Stimulated activated memory B cell treated with anti-CD40 and anti-IgM and Interleukin-4, amounts not matched to agents 10 μg/mL and 1 μg/mL and 100 μg/mL, for 72 hours (primary cell): ENCODE measurements around the gene PRSS27.

ENCODE experiments used
- ATAC-seq: fragments of 150-1000 bp; cut with Tn5 transposase; 2 replicates; pipeline ENCODE4 v1.10.0; 2021
- H3K27ac Mint-ChIP-seq: one replicate; pipeline ENCODE4 v1.8.0; 2022; ENCODE audit warnings: mild to moderate bottlenecking, mixed read lengths
- H3K27me3 Mint-ChIP-seq: one replicate; pipeline ENCODE4 v1.8.0; 2022; ENCODE audit warnings: mixed read lengths
- H3K36me3 Mint-ChIP-seq: one replicate; pipeline ENCODE4 v1.8.0; 2022; ENCODE audit warnings: mixed read lengths
- H3K4me1 Mint-ChIP-seq: one replicate; pipeline ENCODE4 v1.8.0; 2022; ENCODE audit warnings: mixed read lengths
- H3K4me3 Mint-ChIP-seq: one replicate; pipeline ENCODE4 v1.8.0; 2022; ENCODE audit warnings: mild to moderate bottlenecking, moderate library complexity, mixed read lengths
- H3K9me3 Mint-ChIP-seq: one replicate; pipeline ENCODE4 v1.8.0; 2022; ENCODE audit warnings: mixed read lengths

The PRSS27 gene

GRCh38 chr16:2710021-2710710, 9.9 kb downstream of the PRSS27 start:
- Mint-ChIP-seq H3K4me1 (peaks cover 34% of the 10 kb centered on the region), H3K27me3 (peaks cover 19% of the 10 kb centered on the region), H3K27ac (no peak overlapping the region), H3K36me3 (peaks cover 26% of the 10 kb centered on the region), H3K4me3 (no peak overlapping the region), H3K9me3 (no peaks in the 10 kb centered on the region)
- ATAC-seq = no peak

- no peak overlapping the region for H3K27ac Mint-ChIP-seq
- H3K36me3 Mint-ChIP-seq = peaks cover 30% of the 10 kb centered on the region
- peaks cover 29% of the 10 kb centered on the region for H3K4me1 Mint-ChIP-seq
- peaks cover 13% of the 10 kb centered on the region for H3K27me3 Mint-ChIP-seq
- H3K9me3 Mint-ChIP-seq = no peaks in the 10 kb centered on the region
- no peak overlapping the region for H3K4me3 Mint-ChIP-seq
- ATAC-seq = no peak
Measured at GRCh38 chr16:2709588-2709984, 10.4 kb downstream of the PRSS27 start.

GRCh38 chr16:2708955-2709587, 11.0 kb downstream of the PRSS27 start:
- Mint-ChIP-seq H3K27ac (no peak overlapping the region), H3K36me3 (peaks cover 30% of the 10 kb centered on the region), H3K9me3 (no peaks in the 10 kb centered on the region), H3K4me1 (peaks cover 28% of the 10 kb centered on the region), H3K27me3 (peaks cover 8% of the 10 kb centered on the region), H3K4me3 (no peak overlapping the region)
- no peak for ATAC-seq

- Mint-ChIP-seq H3K27me3 (peaks cover under 1% of the 10 kb centered on the region), H3K4me1 (peaks cover 21% of the 10 kb centered on the region), H3K9me3 (no peaks in the 10 kb centered on the region), H3K27ac (no peak overlapping the region), H3K36me3 (peaks cover 30% of the 10 kb centered on the region), H3K4me3 (no peak overlapping the region)
- no peak for ATAC-seq
Measured at GRCh38 chr16:2708290-2708639, 11.8 kb downstream of the PRSS27 start.

GRCh38 chr16:2707368-2708289, 12.4 kb downstream of the PRSS27 start:
- no peaks in the 10 kb centered on the region for H3K27me3 Mint-ChIP-seq
- no peaks in the 10 kb centered on the region for H3K9me3 Mint-ChIP-seq
- H3K36me3 Mint-ChIP-seq = peaks cover 31% of the 10 kb centered on the region
- H3K27ac Mint-ChIP-seq = no peak overlapping the region
- no peak for ATAC-seq
- H3K4me1 Mint-ChIP-seq = peaks cover 21% of the 10 kb centered on the region
- no peak overlapping the region for H3K4me3 Mint-ChIP-seq

GRCh38 chr16:2706611-2707311, 13.3 kb downstream of the PRSS27 start:
- H3K36me3 Mint-ChIP-seq = peaks cover 39% of the 10 kb centered on the region
- no peaks in the 10 kb centered on the region for H3K9me3 Mint-ChIP-seq
- no peaks in the 10 kb centered on the region for H3K27me3 Mint-ChIP-seq
- no peak overlapping the region for H3K4me3 Mint-ChIP-seq
- no peak for ATAC-seq
- H3K4me1 Mint-ChIP-seq = peaks cover 20% of the 10 kb centered on the region
- H3K27ac Mint-ChIP-seq = no peak overlapping the region

GRCh38 chr16:2706085-2706484, 13.9 kb downstream of the PRSS27 start:
- no peaks in the 10 kb centered on the region for H3K9me3 Mint-ChIP-seq
- H3K27ac Mint-ChIP-seq = no peak overlapping the region
- no peak for ATAC-seq
- H3K36me3 Mint-ChIP-seq = peaks cover 39% of the 10 kb centered on the region
- H3K27me3 Mint-ChIP-seq = no peaks in the 10 kb centered on the region
- H3K4me1 Mint-ChIP-seq = peaks cover 14% of the 10 kb centered on the region
- H3K4me3 Mint-ChIP-seq = no peak overlapping the region

GRCh38 chr16:2705351-2705750, 14.7 kb downstream of the PRSS27 start:
- peaks cover 38% of the 10 kb centered on the region for H3K36me3 Mint-ChIP-seq
- peaks cover 7% of the 10 kb centered on the region for H3K4me1 Mint-ChIP-seq
- H3K27me3 Mint-ChIP-seq = no peaks in the 10 kb centered on the region
- no peaks in the 10 kb centered on the region for H3K9me3 Mint-ChIP-seq
- H3K4me3 Mint-ChIP-seq = no peak overlapping the region
- no peak for ATAC-seq
- H3K27ac Mint-ChIP-seq = no peak overlapping the region

GRCh38 chr16:2704983-2705275, 15.1 kb downstream of the PRSS27 start:
- Mint-ChIP-seq H3K9me3 (no peaks in the 10 kb centered on the region), H3K27ac (no peak overlapping the region), H3K27me3 (no peaks in the 10 kb centered on the region), H3K4me3 (no peak overlapping the region), H3K4me1 (peaks cover 3% of the 10 kb centered on the region), H3K36me3 (peaks cover 39% of the 10 kb centered on the region)
- ATAC-seq = no peak

GRCh38 chr16:2704166-2704982, 15.7 kb downstream of the PRSS27 start:
- Mint-ChIP-seq H3K27me3 (no peaks in the 10 kb centered on the region), H3K36me3 (peaks cover 45% of the 10 kb centered on the region), H3K27ac (no peak overlapping the region), H3K4me3 (no peak overlapping the region), H3K4me1 (no peaks in the 10 kb centered on the region), H3K9me3 (no peaks in the 10 kb centered on the region)
- ATAC-seq = no peak

- no peak for ATAC-seq
- H3K4me3 Mint-ChIP-seq = no peak overlapping the region
- H3K4me1 Mint-ChIP-seq = no peaks in the 10 kb centered on the region
- H3K9me3 Mint-ChIP-seq = no peaks in the 10 kb centered on the region
- no peaks in the 10 kb centered on the region for H3K27me3 Mint-ChIP-seq
- no peak overlapping the region for H3K27ac Mint-ChIP-seq
- peaks cover 50% of the 10 kb centered on the region for H3K36me3 Mint-ChIP-seq
Measured at GRCh38 chr16:2702871-2703745, 16.9 kb downstream of the PRSS27 start.

GRCh38 chr16:2702438-2702825, 17.6 kb downstream of the PRSS27 start:
- Mint-ChIP-seq H3K27ac (no peak overlapping the region), H3K9me3 (no peaks in the 10 kb centered on the region), H3K4me3 (no peak overlapping the region), H3K4me1 (no peaks in the 10 kb centered on the region), H3K27me3 (no peaks in the 10 kb centered on the region), H3K36me3 (peaks cover 53% of the 10 kb centered on the region)
- ATAC-seq = no peak

GRCh38 chr16:2701713-2702437, 18.1 kb downstream of the PRSS27 start:
- Mint-ChIP-seq H3K4me1 (peaks cover 3% of the 10 kb centered on the region), H3K9me3 (no peaks in the 10 kb centered on the region), H3K27ac (no peak overlapping the region), H3K36me3 (peaks cover 57% of the 10 kb centered on the region), H3K27me3 (no peaks in the 10 kb centered on the region), H3K4me3 (no peak overlapping the region)
- ATAC-seq = no peak
